HG03558 (cell line): ENCODE measurements around the gene SSPN.

ENCODE experiments used
- ATAC-seq: cut with Tn5 transposase; IDR thresholded peaks from one replicate; pipeline ENCODE4 v1.9.1; 2021; ENCODE audit warnings: moderate number of reproducible peaks; ENCODE audit not compliant: unreplicated experiment; ENCODE audit errors: extremely low read depth

SSPN gene

DNA sequence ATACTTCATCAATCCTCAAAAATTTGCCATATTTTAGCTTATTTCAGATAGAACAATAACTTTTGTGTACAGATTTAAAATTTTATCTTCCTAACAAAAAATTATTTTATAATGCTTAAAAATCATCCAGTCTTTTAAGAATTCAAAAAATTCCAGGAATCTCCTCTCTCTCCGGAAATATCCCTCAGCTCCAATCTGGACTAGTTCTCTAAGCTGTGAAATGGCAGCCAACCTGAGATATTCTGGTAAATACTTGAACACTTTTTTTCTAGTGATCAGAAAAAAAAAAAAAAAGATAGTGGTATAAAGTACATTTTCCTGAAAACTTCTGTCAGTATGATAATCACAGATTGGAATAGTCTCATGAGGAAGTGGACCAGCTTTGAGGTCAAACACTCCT is 57.6 kb downstream of the SSPN start:
- no peak for ATAC-seq

GRCh38 chr12:26255893-26256645 is 60.7 kb downstream of the SSPN start:
- no peak for ATAC-seq

- no peak for ATAC-seq
Observed at GRCh38 chr12:26264215-26264838, 69.0 kb downstream of the SSPN start.

- ATAC-seq: no peak
Observed at GRCh38 chr12:26265606-26266005, 70.2 kb downstream of the SSPN start.

DNA sequence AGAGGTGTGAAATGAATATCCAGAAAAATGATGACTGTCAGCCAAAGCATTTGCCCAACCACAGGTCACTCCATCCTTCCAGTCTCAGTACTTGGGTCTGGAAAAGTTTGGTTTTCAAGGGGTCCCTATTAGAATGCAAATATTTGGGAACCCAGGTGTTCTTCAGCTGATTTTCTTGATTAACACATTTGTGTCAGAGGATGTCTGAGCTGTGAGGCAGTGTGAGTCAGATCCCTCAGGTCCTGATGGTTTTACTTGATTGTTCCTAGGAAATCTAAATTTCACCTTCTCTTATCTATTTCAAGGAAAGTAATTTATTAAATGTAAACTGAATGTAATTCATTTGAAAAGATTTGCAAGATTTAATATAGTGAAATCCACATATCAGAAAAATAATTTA is 71.5 kb downstream of the SSPN start:
- no peak for ATAC-seq

- no peak for ATAC-seq
Observed at GRCh38 chr12:26268841-26269561, 73.6 kb downstream of the SSPN start.

DNA sequence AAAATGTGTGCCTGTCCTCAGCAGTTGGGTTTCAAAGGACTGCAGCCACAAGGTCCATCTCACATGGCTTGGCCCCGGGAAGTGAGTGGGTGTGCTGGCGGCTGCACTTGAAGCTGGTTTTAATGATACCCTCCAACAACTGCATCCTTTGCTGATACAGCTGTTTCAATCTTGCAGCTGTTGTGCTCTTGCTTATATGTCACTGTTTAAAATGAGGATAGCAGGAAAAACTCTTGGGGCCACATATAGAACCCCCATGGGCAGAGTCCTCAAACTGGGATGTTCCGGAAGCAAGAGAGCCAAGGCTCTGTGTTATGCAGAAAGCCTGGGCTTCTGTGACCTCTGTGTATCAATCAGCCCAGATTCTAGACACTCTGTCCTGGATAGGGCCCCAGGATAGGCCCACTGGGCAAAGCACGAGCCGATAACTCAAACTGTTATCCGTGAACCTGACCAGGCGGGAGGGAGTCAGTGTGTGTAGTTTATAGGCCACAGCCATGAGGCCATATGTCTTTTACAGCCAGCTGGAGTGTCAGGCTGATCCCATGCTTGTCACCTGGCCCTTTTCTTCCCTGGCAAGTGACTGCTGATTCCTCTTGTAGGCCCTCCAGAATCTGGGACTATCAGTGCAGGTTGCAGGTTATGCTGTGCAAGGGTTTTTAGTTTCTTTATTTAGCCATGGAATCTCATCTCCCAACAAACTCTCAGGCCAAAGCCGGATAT is 74.3 kb downstream of the SSPN start:
- ATAC-seq: no peak

- no peak for ATAC-seq
Observed at GRCh38 chr12:26271024-26271423, 75.7 kb downstream of the SSPN start.

- ATAC-seq: no peak
Observed at GRCh38 chr12:26271889-26272492, 76.6 kb downstream of the SSPN start.

DNA sequence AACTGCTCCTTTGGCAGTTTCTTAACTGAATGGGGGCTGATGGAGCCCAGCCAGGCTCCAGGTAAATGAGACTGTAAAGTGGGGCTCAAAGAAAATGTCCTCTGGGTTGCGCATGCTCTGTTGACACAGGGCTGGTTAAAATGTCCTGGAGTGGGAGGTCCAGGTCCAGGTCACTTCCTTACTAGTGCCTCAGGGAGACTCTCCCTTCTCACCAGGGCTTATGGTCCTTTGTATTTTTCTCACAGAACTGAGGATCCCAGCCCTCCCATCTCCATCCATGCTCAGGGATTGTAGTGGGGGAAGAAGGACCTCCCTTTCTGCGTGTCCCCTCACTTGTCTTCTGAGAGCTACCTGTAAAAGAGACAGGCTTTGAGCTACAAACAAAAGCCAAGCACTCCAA is 77.5 kb downstream of the SSPN start:
- ATAC-seq: no peak

DNA sequence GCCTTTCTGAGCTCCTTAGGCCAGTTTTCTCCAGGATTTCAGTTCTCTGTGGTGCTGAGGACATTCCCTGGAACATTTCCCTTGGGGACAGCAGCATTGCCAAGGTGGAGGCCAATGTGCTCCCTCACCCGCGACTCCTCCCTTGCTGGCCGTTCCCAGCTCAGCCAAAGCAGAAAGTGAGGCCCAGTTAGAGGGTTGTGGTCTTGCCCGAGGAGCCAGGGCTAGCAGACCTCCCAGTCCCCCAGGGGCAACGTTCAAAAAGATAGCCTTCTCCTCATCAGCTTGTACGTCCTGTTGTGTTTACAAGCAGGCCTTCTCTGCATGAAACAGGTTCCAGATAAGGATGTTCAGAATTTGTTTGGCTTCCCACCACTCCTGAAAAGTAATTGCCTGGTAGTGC is 78.4 kb downstream of the SSPN start:
- ATAC-seq: no peak

DNA sequence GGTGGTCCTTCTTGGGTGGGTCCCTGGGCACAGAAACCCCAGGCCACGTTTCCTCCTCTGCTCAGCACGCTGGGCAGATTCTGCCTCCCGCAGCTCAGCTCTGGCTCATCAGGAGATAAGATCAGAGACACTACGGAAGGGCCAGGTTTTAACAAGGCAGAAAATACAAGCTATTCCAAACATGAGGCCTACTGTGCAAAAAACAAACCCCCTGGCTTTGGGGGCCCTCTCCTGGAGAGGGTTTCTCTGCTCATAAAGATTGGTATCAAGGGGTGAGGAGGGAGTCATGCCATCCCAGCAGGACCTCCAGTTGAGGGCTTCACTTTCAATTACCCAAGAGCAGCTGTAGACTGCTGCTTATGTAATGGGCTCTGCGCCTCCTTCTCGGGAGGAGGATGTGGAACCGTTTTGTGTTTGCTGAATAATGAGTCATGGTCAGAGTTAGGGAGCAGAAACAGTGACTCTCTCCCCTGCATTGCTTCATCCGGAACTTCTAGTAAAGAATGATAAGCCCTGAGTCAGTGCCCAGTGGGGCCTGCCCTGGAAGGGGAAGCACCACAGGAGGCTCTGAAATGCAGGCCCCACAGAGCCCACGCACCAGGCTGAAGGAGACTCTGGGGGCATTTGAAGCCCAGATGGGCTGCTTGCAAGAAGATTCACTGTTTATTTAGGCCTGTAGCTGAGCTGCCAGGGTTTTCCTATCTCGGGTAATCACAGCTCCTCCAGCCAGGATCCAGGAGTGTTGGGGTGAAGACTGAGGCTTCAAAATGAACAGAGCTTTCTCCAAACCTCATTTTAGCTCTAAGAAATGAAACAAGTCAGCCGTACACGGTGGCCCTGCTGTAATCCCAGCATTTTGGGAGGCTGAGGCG is 79.3 kb downstream of the SSPN start:
- ATAC-seq: peak; percentile 95

DNA sequence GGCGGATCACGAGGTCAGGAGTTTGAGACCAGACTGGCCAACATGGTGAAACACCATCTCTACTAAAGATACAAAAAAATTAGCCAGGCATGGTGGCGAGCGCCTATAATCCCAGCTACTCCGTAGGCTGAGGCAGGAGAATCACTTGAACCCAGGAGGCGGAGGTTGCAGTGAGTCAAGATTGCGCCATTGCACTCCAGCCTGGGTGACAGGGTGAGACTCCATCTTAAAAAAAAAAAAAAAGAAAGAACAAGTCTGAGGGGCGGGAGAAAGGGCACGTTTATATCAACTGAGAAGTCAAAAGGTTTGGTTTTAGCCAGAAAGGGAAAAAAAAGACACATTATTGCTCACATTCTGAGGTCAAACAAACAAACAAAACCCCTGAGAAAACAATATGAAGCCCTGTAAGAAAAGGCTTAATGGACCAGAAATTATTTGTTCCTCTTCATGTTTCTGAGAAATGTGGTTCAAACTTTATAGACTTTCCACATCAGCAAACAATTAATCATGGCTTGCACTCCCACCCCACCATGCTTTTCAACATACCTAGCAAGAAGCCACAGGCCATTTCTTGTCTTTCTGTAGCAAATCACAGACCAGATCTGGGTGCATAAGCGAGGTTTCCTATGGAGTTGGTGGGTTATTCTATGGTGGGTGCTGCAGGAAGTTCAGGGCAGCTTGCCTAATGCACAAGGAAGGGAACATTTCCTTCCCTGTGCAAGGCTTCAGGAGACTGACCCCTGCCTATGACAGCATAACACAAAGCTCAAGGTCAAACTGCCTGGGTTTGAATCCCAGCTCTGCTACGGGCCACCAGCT is 80.1 kb downstream of the SSPN start:
- no peak for ATAC-seq

DNA sequence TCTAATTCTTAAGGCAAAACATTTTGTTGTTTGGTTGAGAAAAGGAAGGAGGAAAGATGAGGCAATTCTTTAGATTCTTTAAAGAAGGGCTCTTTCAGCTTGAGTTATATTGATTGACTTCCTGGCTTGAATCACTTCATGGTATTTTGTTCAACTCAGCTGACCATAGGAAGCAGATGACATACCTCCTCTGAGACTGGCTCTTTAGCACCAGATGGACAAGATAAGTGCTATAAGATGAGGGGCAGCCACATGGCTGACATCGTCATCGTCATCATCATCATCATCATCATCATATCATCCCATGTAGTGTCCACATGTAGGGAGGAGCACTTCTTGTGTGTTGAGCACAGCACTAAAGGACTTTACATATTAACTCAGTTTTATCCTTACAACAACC is 81.3 kb downstream of the SSPN start:
- ATAC-seq: no peak

DNA sequence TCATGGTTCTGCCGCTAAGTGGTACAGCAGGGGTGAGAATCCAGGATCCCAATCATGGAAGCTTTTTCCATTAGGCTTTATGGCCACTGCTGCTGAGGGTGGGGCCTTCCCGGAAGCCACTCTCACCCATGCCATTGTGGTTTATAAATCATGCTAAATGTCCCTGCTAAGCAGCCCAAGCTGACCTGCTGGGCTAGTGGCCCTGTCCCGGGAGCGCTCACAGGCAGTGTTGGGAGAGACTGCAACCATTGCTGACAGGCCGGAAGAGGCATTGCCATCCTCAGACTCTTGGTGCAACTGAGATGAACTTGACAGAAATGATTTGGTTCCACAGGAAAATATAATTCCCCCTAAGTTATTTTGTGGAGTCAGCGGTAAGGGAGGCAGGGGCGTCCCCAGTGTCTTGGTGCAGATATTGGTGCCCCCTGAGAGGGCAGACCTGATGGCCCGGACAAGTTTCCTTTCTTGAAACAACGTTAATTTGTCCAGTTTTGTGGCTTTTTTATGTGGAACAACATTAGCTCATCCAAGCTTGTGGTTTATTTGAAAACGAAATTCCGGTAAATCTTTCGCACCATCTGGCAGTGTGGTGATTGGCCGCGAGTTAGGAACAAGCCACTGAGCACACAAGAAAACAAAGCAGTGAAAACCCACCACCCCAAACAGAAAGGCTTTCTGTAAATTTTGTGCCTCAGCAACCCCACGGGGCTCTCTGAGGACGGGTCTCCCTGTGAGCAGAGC is 82.3 kb downstream of the SSPN start:
- no peak for ATAC-seq

DNA sequence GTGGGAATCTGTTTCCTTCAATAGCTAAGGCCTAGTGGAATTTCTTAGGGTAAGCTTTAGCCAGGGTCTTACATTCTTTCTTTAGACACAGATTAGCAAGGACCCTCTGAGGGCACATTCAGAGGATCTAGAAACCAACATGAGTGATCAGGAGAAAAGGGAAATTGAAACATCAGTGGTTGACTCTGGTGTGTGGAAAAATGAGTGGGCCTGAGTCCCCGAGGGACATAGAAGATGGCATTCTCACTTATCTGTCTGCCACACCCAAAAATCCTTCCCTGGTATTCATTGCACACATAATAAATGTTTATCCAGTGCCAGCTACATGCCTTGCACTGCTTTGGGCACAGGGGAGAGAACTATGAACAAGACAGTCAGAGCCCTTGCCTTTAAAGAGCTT is 82.9 kb downstream of the SSPN start:
- ATAC-seq: no peak

DNA sequence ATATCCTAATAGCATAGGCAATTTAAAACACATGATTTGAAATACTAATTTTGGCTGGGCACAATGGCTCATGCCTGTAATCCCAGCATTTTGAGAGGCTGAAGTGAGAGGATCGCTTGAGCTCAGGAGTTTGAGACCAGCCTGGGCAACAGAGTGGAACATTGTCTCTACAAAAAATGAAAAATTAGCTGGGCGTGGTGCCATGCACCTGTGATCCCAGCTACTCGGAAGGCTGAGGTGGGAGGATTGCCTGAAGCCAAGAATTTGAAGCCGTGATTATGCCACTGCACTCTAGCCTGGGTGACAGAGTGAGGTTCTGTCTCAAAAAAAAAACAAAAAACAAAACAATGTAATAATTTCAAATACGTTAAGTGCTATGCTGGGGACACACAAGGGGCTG is 83.3 kb downstream of the SSPN start:
- ATAC-seq: no peak

DNA sequence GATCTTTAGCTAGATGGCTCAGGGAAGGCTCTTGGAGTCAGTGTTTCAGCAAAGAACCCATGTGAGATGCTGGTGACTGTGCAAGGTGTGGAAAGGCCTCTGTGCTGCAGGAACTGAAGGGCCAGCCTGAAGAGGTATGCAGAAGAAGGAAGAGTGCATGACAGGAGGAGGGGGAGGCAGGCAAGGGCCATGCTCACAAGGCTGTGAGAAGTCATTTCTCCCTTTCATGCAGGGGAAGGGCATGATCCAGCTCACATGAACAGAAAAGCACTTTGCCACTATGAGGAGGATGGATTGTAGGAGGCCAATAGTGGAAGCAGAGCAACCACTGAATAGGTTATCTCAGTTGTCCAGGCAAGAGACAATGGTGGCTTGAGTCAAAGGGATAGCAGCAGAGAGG is 83.7 kb downstream of the SSPN start:
- no peak for ATAC-seq
